Esophagus squamous epithelium (tissue), 4 donors: ENCODE results near the gene VMAC.

Experiments used
- POLR2A ChIP-seq, 4 donors: fragments of 450-650 bp; IDR thresholded peaks; one replicate each; pipeline ENCODE4 v1.6.1; 2017; ENCODE audit warnings: antibody characterized with exemption in 4 of 4, mild to moderate bottlenecking in 4 of 4, moderate library complexity in 3 of 4
- TF ChIP-seq, protein P1 (sequence below), 6 experiments: fragments of 450-650 bp in 4 of 6; fragments of 200-600 bp in 2 of 6; sonication (generic) in 2 of 6; IDR thresholded peaks; one replicate each; pipeline ENCODE4 v1.5.1; 2016 to 2019; ENCODE audit warnings: antibody characterized with exemption in 6 of 6, mild to moderate bottlenecking in 4 of 6, moderate library complexity in 4 of 6

DNA sequence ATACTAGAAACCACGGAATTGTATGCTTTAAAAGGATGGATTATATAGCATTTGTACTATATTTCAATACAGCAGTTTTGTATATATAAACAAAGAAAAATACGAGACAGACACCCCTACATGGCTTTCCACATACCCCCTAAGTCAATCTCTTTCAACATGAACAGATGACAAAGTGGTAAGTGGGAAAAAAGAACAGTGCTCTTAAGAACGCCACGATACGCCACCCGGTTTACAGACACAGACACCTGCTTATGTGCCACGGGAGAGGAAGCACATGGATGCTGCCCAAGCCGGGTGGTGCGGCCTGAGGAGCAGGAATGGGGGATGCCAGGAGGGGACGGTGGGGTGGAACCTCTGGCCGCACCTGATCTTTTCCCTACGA, 17.5 kb downstream of the VMAC start:
- TF ChIP-seq, protein P1, sequence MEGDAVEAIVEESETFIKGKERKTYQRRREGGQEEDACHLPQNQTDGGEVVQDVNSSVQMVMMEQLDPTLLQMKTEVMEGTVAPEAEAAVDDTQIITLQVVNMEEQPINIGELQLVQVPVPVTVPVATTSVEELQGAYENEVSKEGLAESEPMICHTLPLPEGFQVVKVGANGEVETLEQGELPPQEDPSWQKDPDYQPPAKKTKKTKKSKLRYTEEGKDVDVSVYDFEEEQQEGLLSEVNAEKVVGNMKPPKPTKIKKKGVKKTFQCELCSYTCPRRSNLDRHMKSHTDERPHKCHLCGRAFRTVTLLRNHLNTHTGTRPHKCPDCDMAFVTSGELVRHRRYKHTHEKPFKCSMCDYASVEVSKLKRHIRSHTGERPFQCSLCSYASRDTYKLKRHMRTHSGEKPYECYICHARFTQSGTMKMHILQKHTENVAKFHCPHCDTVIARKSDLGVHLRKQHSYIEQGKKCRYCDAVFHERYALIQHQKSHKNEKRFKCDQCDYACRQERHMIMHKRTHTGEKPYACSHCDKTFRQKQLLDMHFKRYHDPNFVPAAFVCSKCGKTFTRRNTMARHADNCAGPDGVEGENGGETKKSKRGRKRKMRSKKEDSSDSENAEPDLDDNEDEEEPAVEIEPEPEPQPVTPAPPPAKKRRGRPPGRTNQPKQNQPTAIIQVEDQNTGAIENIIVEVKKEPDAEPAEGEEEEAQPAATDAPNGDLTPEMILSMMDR (IDR thresholded peaks at IDR 0.05): no peak
- TF ChIP-seq POLR2A (IDR thresholded peaks at IDR 0.05): no peak
